HEK293 (cell line): Measurements from ENCODE around the gene EIF1AX.

Experiments used
- CTCF ChIA-PET: fragments of 350-600 bp; formaldehyde crosslinking; extraction: SDS; loops from one replicate; lab custom pipeline; 2021; ENCODE audit warnings: antibody characterized with exemption; lab: Yijun Ruan, JAX
- POLR2A ChIA-PET: fragments of 300-600 bp; formaldehyde crosslinking; extraction: SDS; loops from one replicate; lab custom pipeline; 2020; ENCODE audit warnings: antibody characterized with exemption, inconsistent platforms; lab: Yijun Ruan, JAX
- H3K27ac ChIP-seq: fragments of 200-500 bp; sonication (Bioruptor generic); 2 replicates; pipeline ENCODE4 v1.5.1; 2014; ENCODE audit warnings: low read depth, low read length, control low read depth, inconsistent platforms; ENCODE audit errors: extremely low read depth
- H3K36me3 ChIP-seq, 2 experiments: fragments of 200-500 bp in 1 of 2; sonication (Bioruptor generic) in 1 of 2; 1 replicate in 1 of 2; 2 replicates in 1 of 2; pipeline ENCODE4 v1.5.1; 2014 to 2017; ENCODE audit warnings: inconsistent platforms in 2 of 2, low read length in 2 of 2; ENCODE audit not compliant: control insufficient read depth in 2 of 2, insufficient read depth in 1 of 2
- H3K4me1 ChIP-seq: fragments of 200-500 bp; sonication (Bioruptor generic); 2 replicates; pipeline ENCODE4 v1.5.1; 2014; ENCODE audit warnings: mild to moderate bottlenecking, low read length, inconsistent platforms; ENCODE audit not compliant: control insufficient read depth, insufficient read depth
- H3K4me3 ChIP-seq: 2 replicates; pipeline ENCODE4 v1.5.1; 2011; ENCODE audit warnings: low read depth, mild to moderate bottlenecking, control low read depth, low read length, moderate library complexity
- H3K9me3 ChIP-seq: fragments of 200-500 bp; sonication (Bioruptor generic); 2 replicates; pipeline ENCODE4 v1.5.1; 2014; ENCODE audit warnings: low read depth, low read length, inconsistent platforms; ENCODE audit not compliant: control insufficient read depth, insufficient read depth
- MEIS1 ChIP-seq: sonication (generic); formaldehyde crosslinking; IDR thresholded peaks from 2 replicates; pipeline ENCODE4 v1.8.1; 2022; ENCODE audit warnings: missing genetic modification reagents, mild to moderate bottlenecking, borderline replicate concordance
- PBX3 ChIP-seq: sonication (generic); formaldehyde crosslinking; IDR thresholded peaks from 2 replicates; pipeline ENCODE4 v1.8.1; 2022; ENCODE audit warnings: mild to moderate bottlenecking, moderate library complexity, missing genetic modification reagents
- RBAK ChIP-seq: fragments of 450-650 bp; formaldehyde crosslinking; IDR thresholded peaks from 2 replicates; pipeline ENCODE4 v1.5.1; 2016; ENCODE audit warnings: missing biosample characterization, missing genetic modification characterization
- SCRT1 ChIP-seq: fragments of 450-650 bp; formaldehyde crosslinking; IDR thresholded peaks from 2 replicates; pipeline ENCODE4 v1.5.1; 2016; ENCODE audit warnings: missing biosample characterization, missing genetic modification characterization, borderline replicate concordance
- SETDB1 ChIP-seq: IDR thresholded peaks from one replicate; pipeline ENCODE4 v1.6.1; 2017; ENCODE audit warnings: mild to moderate bottlenecking, low read length, moderate library complexity, mixed read lengths; ENCODE audit not compliant: insufficient read length
- SP7 ChIP-seq: fragments of 450-650 bp; formaldehyde crosslinking; IDR thresholded peaks from 2 replicates; pipeline ENCODE4 v1.5.1; 2016; ENCODE audit warnings: missing biosample characterization, missing genetic modification characterization
- TCF7L2 ChIP-seq: IDR thresholded peaks from 2 replicates; pipeline ENCODE4 v1.6.1; 2011; ENCODE audit warnings: low read depth, mild to moderate bottlenecking, inconsistent platforms, low read length, moderate library complexity, borderline replicate concordance
- ZFP41 ChIP-seq: fragments of 450-650 bp; formaldehyde crosslinking; IDR thresholded peaks from 2 replicates; pipeline ENCODE4 v1.5.1; 2016; ENCODE audit warnings: missing biosample characterization, missing genetic modification characterization, borderline replicate concordance
- ZIC2 ChIP-seq: fragments of 450-650 bp; formaldehyde crosslinking; IDR thresholded peaks from 2 replicates; pipeline ENCODE4 v1.5.1; 2016; ENCODE audit warnings: missing biosample characterization, missing genetic modification characterization
- ZNF214 ChIP-seq: fragments of 450-650 bp; formaldehyde crosslinking; IDR thresholded peaks from 2 replicates; pipeline ENCODE4 v1.5.1; 2017; ENCODE audit warnings: missing biosample characterization, mild to moderate bottlenecking, missing genetic modification characterization, borderline replicate concordance
- ZNF274 ChIP-seq, 2 experiments: fragments of 200-500 bp in 1 of 2; fragments of 450-650 bp in 1 of 2; sonication (Bioruptor generic) in 1 of 2; formaldehyde crosslinking in 1 of 2; IDR thresholded peaks; 2 replicates each; pipeline versions ENCODE4 v1.5.1 to v1.6.1; 2014 to 2016; ENCODE audit warnings: borderline replicate concordance in 1 of 2, inconsistent platforms in 1 of 2, low read length in 1 of 2, missing biosample characterization in 1 of 2, missing genetic modification characterization in 1 of 2
- ZNF311 ChIP-seq: fragments of 450-650 bp; formaldehyde crosslinking; IDR thresholded peaks from 2 replicates; pipeline ENCODE4 v1.5.1; 2017; ENCODE audit warnings: missing biosample characterization, missing genetic modification characterization, borderline replicate concordance
- ZNF391 ChIP-seq: fragments of 450-650 bp; formaldehyde crosslinking; IDR thresholded peaks from 2 replicates; pipeline ENCODE4 v1.5.1; 2016; ENCODE audit warnings: low read depth, missing biosample characterization, missing genetic modification characterization, borderline replicate concordance
- ZNF426 ChIP-seq: fragments of 450-650 bp; formaldehyde crosslinking; IDR thresholded peaks from 2 replicates; pipeline ENCODE4 v1.5.1; 2017; ENCODE audit warnings: missing biosample characterization, missing genetic modification characterization, mild to moderate bottlenecking, inconsistent platforms, moderate library complexity
- ZNF529 ChIP-seq: fragments of 450-650 bp; formaldehyde crosslinking; IDR thresholded peaks from 2 replicates; pipeline ENCODE4 v1.5.1; 2017; ENCODE audit warnings: missing genetic modification characterization, missing biosample characterization; ENCODE audit not compliant: insufficient replicate concordance
- ZNF596 ChIP-seq: fragments of 450-650 bp; IDR thresholded peaks from 2 replicates; pipeline ENCODE4 v1.5.0; 2018; ENCODE audit warnings: missing biosample characterization, mild to moderate bottlenecking, missing genetic modification characterization, moderate library complexity
- ZNF621 ChIP-seq: fragments of 450-650 bp; formaldehyde crosslinking; IDR thresholded peaks from 2 replicates; pipeline ENCODE4 v1.5.1; 2017; ENCODE audit warnings: missing biosample characterization, missing genetic modification characterization
- ZNF707 ChIP-seq: fragments of 450-650 bp; formaldehyde crosslinking; IDR thresholded peaks from 2 replicates; pipeline ENCODE4 v1.5.1; 2016; ENCODE audit warnings: missing biosample characterization, missing genetic modification characterization
- ZNF747 ChIP-seq: fragments of 450-650 bp; formaldehyde crosslinking; IDR thresholded peaks from 2 replicates; pipeline ENCODE4 v1.5.1; 2016; ENCODE audit warnings: missing biosample characterization, missing genetic modification characterization
- TF ChIP-seq, protein P1 (sequence below): fragments of 450-650 bp; formaldehyde crosslinking; IDR thresholded peaks from 2 replicates; pipeline ENCODE4 v1.5.1; 2017; ENCODE audit warnings: missing biosample characterization, missing genetic modification characterization
- TF ChIP-seq, protein P2 (sequence below): fragments of 450-650 bp; formaldehyde crosslinking; IDR thresholded peaks from 2 replicates; pipeline ENCODE4 v1.5.1; 2016; ENCODE audit warnings: missing biosample characterization, missing genetic modification characterization
- TF ChIP-seq, protein P3 (sequence below): fragments of 450-650 bp; formaldehyde crosslinking; IDR thresholded peaks from 2 replicates; pipeline ENCODE4 v1.5.1; 2016; ENCODE audit warnings: missing biosample characterization, missing genetic modification characterization

The EIF1AX gene

DNA sequence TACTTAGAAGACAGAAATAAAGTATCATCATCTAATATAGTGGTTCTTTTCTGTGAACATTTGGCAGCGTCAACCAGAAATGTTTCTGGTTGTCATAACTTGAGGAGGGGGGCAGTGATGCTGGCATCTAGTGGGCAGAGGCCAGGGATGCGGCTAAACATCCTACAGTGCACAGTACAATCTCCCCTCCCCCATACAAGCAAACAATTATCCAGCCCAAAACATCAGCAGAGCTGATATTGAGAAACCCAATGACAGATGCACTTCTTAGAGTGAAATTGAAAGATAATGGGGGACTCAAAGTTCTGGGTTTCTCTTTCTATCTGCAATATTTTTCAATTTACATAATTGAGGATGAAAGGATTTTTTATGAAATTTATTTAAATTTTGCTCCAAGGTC is 1.9 kb upstream of the EIF1AX start (continued):
- no peak for TF ChIP-seq PBX3 (CRISPR knock-in tag)

DNA sequence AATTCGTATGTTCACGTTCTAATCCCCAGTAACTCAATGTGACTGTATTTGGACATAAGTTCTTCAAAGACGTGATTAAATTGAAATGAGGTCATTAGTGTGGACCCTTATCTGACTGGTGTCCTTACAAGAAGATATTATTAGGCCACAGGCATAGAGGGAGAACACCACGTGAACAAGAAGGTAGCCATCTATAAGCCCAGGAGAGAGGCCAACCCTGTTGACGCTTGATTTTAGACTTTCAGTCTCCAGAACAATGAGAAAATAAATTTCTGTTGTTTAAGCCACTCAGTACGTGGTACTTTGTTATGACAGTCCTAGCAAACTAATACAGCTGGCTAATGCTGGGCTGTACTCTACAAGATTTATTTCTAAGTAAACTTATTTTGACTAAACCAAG is 1.5 kb upstream of the EIF1AX start:
- ChIA-PET CTCF (no interaction called here), POLR2A (interaction anchor here (3.0 kb wide), 1 partner anchor 13 kb away, joined by 16 read pairs; no protein-coding TSS in a partner anchor)
- TF ChIP-seq ZNF621 (tag by site-specific recombination) = no peak
- no peak for TF ChIP-seq TCF7L2
- TF ChIP-seq SCRT1 (tag by site-specific recombination) = no peak
- TF ChIP-seq ZNF274 (IDR thresholded peaks at IDR 0.05; ENCODE audit: low read length) = no peak
- TF ChIP-seq ZNF274 (tag by site-specific recombination; IDR thresholded peaks at IDR 0.05; ENCODE audit: borderline replicate concordance) = no peak
- TF ChIP-seq, protein P1, sequence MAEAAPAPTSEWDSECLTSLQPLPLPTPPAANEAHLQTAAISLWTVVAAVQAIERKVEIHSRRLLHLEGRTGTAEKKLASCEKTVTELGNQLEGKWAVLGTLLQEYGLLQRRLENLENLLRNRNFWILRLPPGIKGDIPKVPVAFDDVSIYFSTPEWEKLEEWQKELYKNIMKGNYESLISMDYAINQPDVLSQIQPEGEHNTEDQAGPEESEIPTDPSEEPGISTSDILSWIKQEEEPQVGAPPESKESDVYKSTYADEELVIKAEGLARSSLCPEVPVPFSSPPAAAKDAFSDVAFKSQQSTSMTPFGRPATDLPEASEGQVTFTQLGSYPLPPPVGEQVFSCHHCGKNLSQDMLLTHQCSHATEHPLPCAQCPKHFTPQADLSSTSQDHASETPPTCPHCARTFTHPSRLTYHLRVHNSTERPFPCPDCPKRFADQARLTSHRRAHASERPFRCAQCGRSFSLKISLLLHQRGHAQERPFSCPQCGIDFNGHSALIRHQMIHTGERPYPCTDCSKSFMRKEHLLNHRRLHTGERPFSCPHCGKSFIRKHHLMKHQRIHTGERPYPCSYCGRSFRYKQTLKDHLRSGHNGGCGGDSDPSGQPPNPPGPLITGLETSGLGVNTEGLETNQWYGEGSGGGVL (tag by site-specific recombination) = no peak
- TF ChIP-seq ZNF214 (tag by site-specific recombination) = no peak
- no peak for TF ChIP-seq RBAK
- TF ChIP-seq, protein P2, sequence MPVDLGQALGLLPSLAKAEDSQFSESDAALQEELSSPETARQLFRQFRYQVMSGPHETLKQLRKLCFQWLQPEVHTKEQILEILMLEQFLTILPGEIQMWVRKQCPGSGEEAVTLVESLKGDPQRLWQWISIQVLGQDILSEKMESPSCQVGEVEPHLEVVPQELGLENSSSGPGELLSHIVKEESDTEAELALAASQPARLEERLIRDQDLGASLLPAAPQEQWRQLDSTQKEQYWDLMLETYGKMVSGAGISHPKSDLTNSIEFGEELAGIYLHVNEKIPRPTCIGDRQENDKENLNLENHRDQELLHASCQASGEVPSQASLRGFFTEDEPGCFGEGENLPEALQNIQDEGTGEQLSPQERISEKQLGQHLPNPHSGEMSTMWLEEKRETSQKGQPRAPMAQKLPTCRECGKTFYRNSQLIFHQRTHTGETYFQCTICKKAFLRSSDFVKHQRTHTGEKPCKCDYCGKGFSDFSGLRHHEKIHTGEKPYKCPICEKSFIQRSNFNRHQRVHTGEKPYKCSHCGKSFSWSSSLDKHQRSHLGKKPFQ (tag by site-specific recombination) = no peak
- no peak for TF ChIP-seq ZIC2
- no peak for TF ChIP-seq SP7 (tag by site-specific recombination)
- TF ChIP-seq ZNF426 (tag by site-specific recombination) = no peak
- no peak for TF ChIP-seq ZNF596
- no peak for TF ChIP-seq PBX3 (CRISPR knock-in tag)
- TF ChIP-seq ZNF391 (tag by site-specific recombination) = no peak
- Histone ChIP-seq H3K27ac (no peak overlapping the region), H3K36me3 (peaks cover 17 to 20% of the 10 kb centered on the region in 2 experiments), H3K9me3 (no peaks in the 10 kb centered on the region), H3K4me1 (peaks cover 9% of the 10 kb centered on the region; the same call in 1 of the 2 replicates), H3K4me3 (no peak overlapping the region)

DNA sequence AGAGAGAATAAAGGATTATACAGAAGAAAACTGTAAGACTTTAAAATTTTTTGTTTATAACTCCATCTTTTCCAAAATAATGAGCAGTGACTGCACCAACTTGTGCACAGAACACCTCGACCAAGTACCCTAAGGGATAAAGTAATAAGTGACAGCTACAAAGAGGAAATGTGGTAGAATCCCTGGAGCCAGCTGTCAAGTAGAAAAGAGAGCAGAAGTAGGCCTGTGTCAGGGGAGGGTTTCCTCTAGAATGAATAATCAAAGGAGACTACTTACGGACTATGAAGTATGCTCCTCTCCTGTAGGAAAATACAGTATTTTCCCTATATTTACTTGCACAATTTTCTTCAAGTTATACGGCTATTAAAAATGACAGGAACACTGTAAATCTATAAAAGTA is 1.2 kb downstream of the EIF1AX start:
- TF ChIP-seq, protein P3, sequence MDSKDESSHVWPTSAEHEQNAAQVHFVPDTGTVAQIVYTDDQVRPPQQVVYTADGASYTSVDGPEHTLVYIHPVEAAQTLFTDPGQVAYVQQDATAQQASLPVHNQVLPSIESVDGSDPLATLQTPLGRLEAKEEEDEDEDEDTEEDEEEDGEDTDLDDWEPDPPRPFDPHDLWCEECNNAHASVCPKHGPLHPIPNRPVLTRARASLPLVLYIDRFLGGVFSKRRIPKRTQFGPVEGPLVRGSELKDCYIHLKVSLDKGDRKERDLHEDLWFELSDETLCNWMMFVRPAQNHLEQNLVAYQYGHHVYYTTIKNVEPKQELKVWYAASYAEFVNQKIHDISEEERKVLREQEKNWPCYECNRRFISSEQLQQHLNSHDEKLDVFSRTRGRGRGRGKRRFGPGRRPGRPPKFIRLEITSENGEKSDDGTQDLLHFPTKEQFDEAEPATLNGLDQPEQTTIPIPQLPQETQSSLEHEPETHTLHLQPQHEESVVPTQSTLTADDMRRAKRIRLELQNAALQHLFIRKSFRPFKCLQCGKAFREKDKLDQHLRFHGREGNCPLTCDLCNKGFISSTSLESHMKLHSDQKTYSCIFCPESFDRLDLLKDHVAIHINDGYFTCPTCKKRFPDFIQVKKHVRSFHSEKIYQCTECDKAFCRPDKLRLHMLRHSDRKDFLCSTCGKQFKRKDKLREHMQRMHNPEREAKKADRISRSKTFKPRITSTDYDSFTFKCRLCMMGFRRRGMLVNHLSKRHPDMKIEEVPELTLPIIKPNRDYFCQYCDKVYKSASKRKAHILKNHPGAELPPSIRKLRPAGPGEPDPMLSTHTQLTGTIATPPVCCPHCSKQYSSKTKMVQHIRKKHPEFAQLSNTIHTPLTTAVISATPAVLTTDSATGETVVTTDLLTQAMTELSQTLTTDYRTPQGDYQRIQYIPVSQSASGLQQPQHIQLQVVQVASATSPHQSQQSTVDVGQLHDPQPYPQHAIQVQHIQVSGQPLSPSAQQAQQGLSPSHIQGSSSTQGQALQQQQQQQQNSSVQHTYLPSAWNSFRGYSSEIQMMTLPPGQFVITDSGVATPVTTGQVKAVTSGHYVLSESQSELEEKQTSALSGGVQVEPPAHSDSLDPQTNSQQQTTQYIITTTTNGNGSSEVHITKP (tag by site-specific recombination) = no peak
- TF ChIP-seq ZNF529 (tag by site-specific recombination) (no peak), ZNF311 (no peak), MEIS1 (CRISPR knock-in tag) (0 out of 2 replicates have a peak, but pooled peaks have one; percentile 5), ZNF707 (tag by site-specific recombination) (no peak), ZFP41 (tag by site-specific recombination) (no peak), SETDB1 (no peak), ZNF747 (no peak)
- peak overlapping the region; percentile 98 for H3K4me3 ChIP-seq
- no peak overlapping the region for H3K27ac ChIP-seq
- peaks cover 43 to 45% of the 10 kb centered on the region in 2 experiments for H3K36me3 ChIP-seq
- H3K9me3 ChIP-seq = no peaks in the 10 kb centered on the region
- ChIA-PET POLR2A (interaction anchor here (1.0 to 3.0 kb wide), 2 partner anchors 11 to 13 kb away, joined by 3 to 16 read pairs; no protein-coding TSS in a partner anchor), CTCF (interaction anchor here (1.4 kb wide), 1 partner anchor 11 kb away, joined by 4 read pairs; no protein-coding TSS in a partner anchor)
- peaks cover 9% of the 10 kb centered on the region; the same call in 1 of the 2 replicates for H3K4me1 ChIP-seq
